A549 (cell line): ENCODE results near the gene ZNF789. TPM values are rescaled to one million over a fixed set of nuclear protein-coding genes. Genes with fewer than 3 reads are reported as not detected.
A peak's percentile ranks its signal among the peaks of the same experiment; 100 is the strongest.

ENCODE experiments used
- ATAC-seq, 2 experiments: fragments of 200-7000 bp in 1 of 2; fragments of >200 bp in 1 of 2; cut with Nextera tagmentation in 1 of 2; cut with Tn5 transposase in 1 of 2; 3 replicates each; pipeline versions ENCODE4 v1.8.0 to v1.9.1; 2018 to 2020; ENCODE audit warnings: mild to moderate bottlenecking in 1 of 2, moderate library complexity in 1 of 2
- CTCF ChIA-PET: fragments of 300-600 bp; sonication (Branson Sonifier 250); formaldehyde crosslinking; extraction: SDS; loops from one replicate; lab custom pipeline; 2021; ENCODE audit warnings: antibody characterized with exemption, inconsistent platforms; lab: Yijun Ruan, JAX
- POLR2A ChIA-PET: fragments of 350-600 bp; formaldehyde crosslinking; extraction: SDS; loops from one replicate; lab custom pipeline; 2021; ENCODE audit warnings: antibody characterized with exemption, inconsistent platforms; lab: Yijun Ruan, JAX
- DNase-seq, 2 experiments: peaks; one replicate each; pipeline versions ENCODE4 v3.0.0 to v3.0.0-alpha.2; 2011 to 2016; ENCODE audit warnings: low read depth in 1 of 2, low spot score in 1 of 2
- FAIRE-seq: peaks from 2 replicates; lab custom pipeline; 2011; peaks lifted over from hg19 to GRCh38; lab: Jason Lieb, UNC
- H3K27ac ChIP-seq, 2 experiments: fragments of >200 bp; sonication (Bioruptor Twin); formaldehyde crosslinking; 3 replicates each; pipeline ENCODE4 v1.5.1; 2016 to 2017
- H3K4me1 ChIP-seq: fragments of >200 bp; sonication (Bioruptor Twin); formaldehyde crosslinking; 3 replicates; pipeline ENCODE4 v1.6.1; 2016
- H3K4me2 ChIP-seq: fragments of >200 bp; sonication (Bioruptor Twin); formaldehyde crosslinking; 3 replicates; pipeline ENCODE4 v1.6.1; 2016
- H3K4me3 ChIP-seq: fragments of >200 bp; sonication (Bioruptor Twin); formaldehyde crosslinking; 3 replicates; pipeline ENCODE4 v1.5.1; 2016
- H3K9me3 ChIP-seq: fragments of >200 bp; sonication (Bioruptor Twin); formaldehyde crosslinking; 3 replicates; pipeline ENCODE4 v1.6.1; 2016
- BCL3 ChIP-seq: fragments of >200 bp; sonication (Bioruptor Twin); formaldehyde crosslinking; IDR thresholded peaks from 3 replicates; pipeline ENCODE4 v1.6.1; 2016
- CEBPB ChIP-seq, 2 experiments: fragments of >200 bp in 1 of 2; sonication (Bioruptor Twin) in 1 of 2; formaldehyde crosslinking in 1 of 2; IDR thresholded peaks; 2 replicates each; pipeline ENCODE4 v1.6.1; 2012 to 2016
- CHD2 ChIP-seq: fragments of 150-350 bp; IDR thresholded peaks from 2 replicates; pipeline ENCODE4 v1.6.1; 2014; ENCODE audit warnings: low read length; ENCODE audit not compliant: partially characterized antibody
- EHF ChIP-seq: fragments of 250-450 bp; sonication (Bioruptor Pico); IDR thresholded peaks from 2 replicates; pipeline ENCODE4 v1.5.0; 2020; ENCODE audit warnings: mild to moderate bottlenecking
- HOXA7 ChIP-seq: fragments of 250-450 bp; sonication (Bioruptor Pico); IDR thresholded peaks from 2 replicates; pipeline ENCODE4 v1.5.0; 2020; ENCODE audit warnings: mild to moderate bottlenecking, moderate library complexity
- JUN ChIP-seq, 2 experiments: fragments of >200 bp; sonication (Bioruptor Twin); formaldehyde crosslinking; IDR thresholded peaks; 2 replicates in 1 of 2; 3 replicates in 1 of 2; pipeline ENCODE4 v1.6.1; 2016 to 2017
- JUNB ChIP-seq: fragments of >200 bp; sonication (Bioruptor Twin); formaldehyde crosslinking; IDR thresholded peaks from 2 replicates; pipeline ENCODE4 v1.6.1; 2016
- MAFK ChIP-seq: fragments of 450-650 bp; IDR thresholded peaks from 2 replicates; pipeline ENCODE4 v1.6.1; 2014; ENCODE audit not compliant: partially characterized antibody
- PHF8 ChIP-seq: fragments of 200-600 bp; sonication (generic); IDR thresholded peaks from 2 replicates; pipeline ENCODE4 v1.6.1; 2016; ENCODE audit warnings: low read depth, mild to moderate bottlenecking, antibody characterized with exemption, moderate library complexity, borderline replicate concordance
- POLR2A ChIP-seq: IDR thresholded peaks from 2 replicates; pipeline ENCODE4 v1.6.1; 2012; ENCODE audit warnings: mild to moderate bottlenecking, low read length
- POLR2AphosphoS2 ChIP-seq: conservative IDR thresholded peaks from 2 replicates; pipeline ENCODE4 v1.6.1; 2012; ENCODE audit warnings: low read length, improper control_type of control experiment, inconsistent platforms
- REST ChIP-seq: fragments of 200-600 bp; sonication (generic); IDR thresholded peaks from 2 replicates; pipeline ENCODE4 v1.6.1; 2016; ENCODE audit warnings: antibody characterized with exemption, mild to moderate bottlenecking, moderate library complexity
- RFX5 ChIP-seq: fragments of 450-650 bp; IDR thresholded peaks from 2 replicates; pipeline ENCODE4 v1.7.1; 2014; ENCODE audit warnings: antibody characterized with exemption, mild to moderate bottlenecking, moderate library complexity
- TFCP2L1 ChIP-seq: fragments of 250-450 bp; sonication (Bioruptor Pico); IDR thresholded peaks from 2 replicates; pipeline ENCODE4 v1.5.0; 2021; ENCODE audit warnings: mild to moderate bottlenecking
- ZC3H11A ChIP-seq: fragments of 450-650 bp; IDR thresholded peaks from 2 replicates; pipeline ENCODE4 v1.6.1; 2014; ENCODE audit warnings: antibody characterized with exemption, mild to moderate bottlenecking
- whole genome bisulfite sequencing: methylation state at CpG from one replicate; pipeline ENCODE4 v1.1.6; 2017; ENCODE audit errors: missing lambda C conversion rate; 5-methylcytosine and 5-hydroxymethylcytosine counted together
- polyA plus RNA-seq, 4 experiments: library from polyadenylated mRNA; depleted of rRNA in 3 of 4; stranded (reverse); fragments of >200 nt; fragmentation: RNase III in 1 of 4; extraction: RNeasy Plus Mini Kit Qiagen cat#74134 plus additional on column Dnase treatment in 1 of 4; gene quantifications; 2 replicates in 3 of 4; 3 replicates in 1 of 4; pipeline ENCODE4 v1.2.3, GENCODE V29; 2011 to 2017
- TF ChIP-seq, protein P1 (sequence below): IDR thresholded peaks from 2 replicates; pipeline ENCODE4 v1.6.1; 2012
- TF ChIP-seq, protein P2 (sequence below): IDR thresholded peaks from 2 replicates; pipeline ENCODE4 v1.6.1; 2012
- TF ChIP-seq, protein P3 (sequence below): IDR thresholded peaks from 2 replicates; pipeline ENCODE4 v1.6.1; 2012; ENCODE audit warnings: low read depth, borderline replicate concordance

Gene ZNF789
- polyA plus RNA-seq, 2 of the 4 experiments (the other 2 are of a cell fraction), result 7.5 to 11.6 TPM

GRCh38 chr7:99504603-99505323 is 32.1 kb downstream of the ZNF789 start, which contains the start of gene ZKSCAN5:
ZKSCAN5 (plus strand) TSS chr7:99504662; CDS start chr7:99506045, 1,383 bp downstream.
- ChIA-PET POLR2A (interaction anchor here (0.6 to 3.2 kb wide), 11 partner anchors 9 to 414 kb away, joined by 3 to 23 read pairs (median 10); partner anchors contain the start of genes ATP5MF, FAM200A, TRIM4 and ZNF655), CTCF (interaction anchor here (1.2 kb wide), 2 partner anchors 96 to 489 kb away, joined by 3 read pairs; partner anchors contain the start of genes BUD31 and PDAP1)
- DNase-seq, result peak; percentile 98
- ATAC-seq, result peak; percentile 88 to 94
- peak within 1 kb of the TSS; percentile 94 to 97 for H3K27ac ChIP-seq
- no peaks in the 10 kb centered on the region for H3K9me3 ChIP-seq
- peak within 1 kb of the TSS; percentile 86 for H3K4me2 ChIP-seq
- H3K4me1 ChIP-seq, result peaks cover 16% of the 10 kb centered on the region; the same call in 2 of the 3 replicates
- FAIRE-seq, result no peak
- peak within 1 kb of the TSS; percentile 95 for H3K4me3 ChIP-seq
- no peak for TF ChIP-seq TFCP2L1 (CRISPR knock-in tag)
- TF ChIP-seq, protein P1, sequence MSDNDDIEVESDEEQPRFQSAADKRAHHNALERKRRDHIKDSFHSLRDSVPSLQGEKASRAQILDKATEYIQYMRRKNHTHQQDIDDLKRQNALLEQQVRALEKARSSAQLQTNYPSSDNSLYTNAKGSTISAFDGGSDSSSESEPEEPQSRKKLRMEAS, result peak; percentile 61; the same call in 1 of the 2 replicates
- peak; percentile 74; the same call in 1 of the 2 replicates for TF ChIP-seq EHF (CRISPR knock-in tag)
- TF ChIP-seq HOXA7 (CRISPR knock-in tag), result 0 out of 2 replicates have a peak, but pooled peaks have one; percentile 51
- TF ChIP-seq, protein P2, sequence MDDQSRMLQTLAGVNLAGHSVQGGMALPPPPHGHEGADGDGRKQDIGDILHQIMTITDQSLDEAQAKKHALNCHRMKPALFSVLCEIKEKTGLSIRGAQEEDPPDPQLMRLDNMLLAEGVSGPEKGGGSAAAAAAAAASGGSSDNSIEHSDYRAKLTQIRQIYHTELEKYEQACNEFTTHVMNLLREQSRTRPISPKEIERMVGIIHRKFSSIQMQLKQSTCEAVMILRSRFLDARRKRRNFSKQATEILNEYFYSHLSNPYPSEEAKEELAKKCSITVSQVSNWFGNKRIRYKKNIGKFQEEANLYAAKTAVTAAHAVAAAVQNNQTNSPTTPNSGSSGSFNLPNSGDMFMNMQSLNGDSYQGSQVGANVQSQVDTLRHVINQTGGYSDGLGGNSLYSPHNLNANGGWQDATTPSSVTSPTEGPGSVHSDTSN, result peak; percentile 25; the same call in 1 of the 2 replicates
- TF ChIP-seq PHF8, result peak; percentile 43; the same call in 1 of the 2 replicates
- no peak for TF ChIP-seq MAFK
- peak; percentile 70; the same call in 1 of the 3 replicates for TF ChIP-seq BCL3
- TF ChIP-seq CEBPB (IDR thresholded peaks at IDR 0.05), result peak in 1 of 2 experiments; percentile 17; a peak in 1 of 4 replicates
- TF ChIP-seq RFX5, result no peak
- peak; percentile 67 to 84; a peak in 4 of 5 replicates for TF ChIP-seq JUN (IDR thresholded peaks at IDR 0.05)
- peak; percentile 86 for TF ChIP-seq POLR2A
- TF ChIP-seq JUNB, result no peak
- peak; percentile 75 for TF ChIP-seq CHD2
- TF ChIP-seq REST, result 0 out of 2 replicates have a peak, but pooled peaks have one; percentile 8
- TF ChIP-seq, protein P3, sequence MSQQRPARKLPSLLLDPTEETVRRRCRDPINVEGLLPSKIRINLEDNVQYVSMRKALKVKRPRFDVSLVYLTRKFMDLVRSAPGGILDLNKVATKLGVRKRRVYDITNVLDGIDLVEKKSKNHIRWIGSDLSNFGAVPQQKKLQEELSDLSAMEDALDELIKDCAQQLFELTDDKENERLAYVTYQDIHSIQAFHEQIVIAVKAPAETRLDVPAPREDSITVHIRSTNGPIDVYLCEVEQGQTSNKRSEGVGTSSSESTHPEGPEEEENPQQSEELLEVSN, result no peak
- WGBS, result 2% methylated on average over 35 of the region's 53 CpGs

DNA sequence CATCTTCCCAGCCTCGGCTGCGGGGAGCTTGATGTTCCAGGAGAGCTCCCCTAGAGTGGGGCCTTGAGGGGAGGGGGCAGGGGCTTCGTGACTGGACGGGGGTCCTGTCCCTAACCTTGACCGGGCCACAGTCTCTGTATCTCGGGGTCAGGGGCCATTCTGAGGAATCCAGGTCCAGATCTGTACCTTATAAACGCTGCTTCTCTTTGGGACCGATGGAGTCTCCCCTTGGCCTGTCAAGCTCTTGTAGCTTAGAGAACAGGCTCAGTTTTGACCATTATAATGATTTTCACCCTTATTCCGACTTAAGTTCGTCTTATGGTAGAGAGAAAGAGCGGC is 32.6 kb downstream of the ZNF789 start:
- peak; percentile 84; the same call in 1 of the 2 replicates for TF ChIP-seq PHF8
- no peak for TF ChIP-seq ZC3H11A
- TF ChIP-seq POLR2AphosphoS2, result no peak
- ChIA-PET CTCF (interaction anchor here (1.2 kb wide), 2 partner anchors 97 to 489 kb away, joined by 3 read pairs; partner anchors contain the start of genes BUD31 and PDAP1), POLR2A (interaction anchor here (0.6 to 3.2 kb wide), 8 partner anchors 10 to 414 kb away, joined by 3 to 23 read pairs (median 11); partner anchors contain the start of genes FAM200A, TRIM4, ZNF655 and ZSCAN25)
- Histone ChIP-seq H3K4me2 (peak overlapping the region; percentile 86), H3K4me3 (peak overlapping the region; percentile 95), H3K4me1 (peaks cover 16% of the 10 kb centered on the region; the same call in 2 of the 3 replicates), H3K27ac (peak overlapping the region; percentile 94 to 97), H3K9me3 (no peaks in the 10 kb centered on the region)
- WGBS, result 12% methylated on average over 8 of the region's 11 CpGs
- FAIRE-seq, result no peak
- peak; percentile 27 to 37 for ATAC-seq
- DNase-seq, result no peak
